Measurements from ENCODE around the gene NUP50. TPM values are rescaled to one million over a fixed set of nuclear protein-coding genes. Genes with fewer than 3 reads are reported as not detected.

The NUP50 gene
- total and polyA plus RNA-seq, 2 donors (not counting 1 experiment from before 2014, with no cell fraction given), result 17.4 to 29.2 TPM

DNA sequence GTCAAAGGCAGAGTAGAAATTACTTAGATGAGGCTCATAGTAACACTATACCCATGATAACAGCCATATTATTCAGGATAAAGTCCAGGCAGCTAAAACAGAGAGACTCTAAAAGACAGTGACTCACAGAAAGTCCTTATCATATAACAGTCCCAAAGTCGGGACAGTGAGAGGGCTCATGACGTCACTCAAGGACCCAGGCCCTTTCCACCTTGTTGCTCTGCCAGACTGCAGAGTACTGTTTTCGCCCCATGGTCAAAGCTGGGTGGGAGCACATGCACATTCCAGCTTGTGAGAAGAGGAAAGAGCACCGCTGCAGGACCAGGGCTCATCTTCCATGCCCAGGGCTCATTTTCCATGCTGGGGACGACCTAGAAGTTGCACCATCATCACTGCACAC is 29.4 kb upstream of the NUP50 start:
- no peak for DNase-seq (ENCODE audit: low read depth in 2 of 2)

GRCh38 chr22:45136594-45136993 is 27.1 kb upstream of the NUP50 start:
- Histone ChIP-seq H3K27me3 (ENCODE audit: control insufficient read depth, insufficient read depth, low read length) (no peaks in the 10 kb centered on the region), H3K36me3 (ENCODE audit: control insufficient read depth, insufficient read depth, low read length) (peaks cover 6% of the 10 kb centered on the region), H3K9me3 (ENCODE audit: control insufficient read depth, insufficient read depth, low read depth, low read length) (no peaks in the 10 kb centered on the region), H4K20me1 (ENCODE audit: control insufficient read depth, extremely low read depth, insufficient read depth, low read length) (no peaks in the 10 kb centered on the region), H3K79me2 (ENCODE audit: control insufficient read depth, insufficient read depth, low read length) (no peaks in the 10 kb centered on the region), H3K4me3 (replicated peaks in 1 of 4; ENCODE audit: control extremely low read depth in 1 of 4, insufficient read depth in 1 of 4, low read depth in 3 of 4, low read length in 4 of 4) (no peak overlapping the region), H3K9ac (ENCODE audit: insufficient read depth, low read length) (no peak overlapping the region), H3K4me1 (ENCODE audit: control insufficient read depth, extremely low read depth, insufficient read depth, low read length) (no peaks in the 10 kb centered on the region), H2AFZ (ENCODE audit: low read length) (no peak overlapping the region), H3K27ac (ENCODE audit: insufficient read depth, low read length) (no peak overlapping the region), H3K4me2 (ENCODE audit: extremely low read depth, insufficient read depth, low read length) (no peak overlapping the region)
- DNase-seq (ENCODE audit: low read depth in 2 of 2), result no peak
- TF ChIP-seq CTCF (conservative IDR thresholded peaks at IDR 0.05 in 1 of 2, IDR thresholded peaks at IDR 0.05 in 1 of 2; ENCODE audit: low read depth in 1 of 2, low read length in 2 of 2) (no peak), EZH2 (IDR thresholded peaks at IDR 0.05; ENCODE audit: low read length, missing control alignments) (no peak)

More for the DNA sequence above, 29.4 kb upstream of the NUP50 start:
- H3K79me2 ChIP-seq (ENCODE audit: control insufficient read depth, insufficient read depth, low read length), result no peaks in the 10 kb centered on the region
- H4K20me1 ChIP-seq (ENCODE audit: control insufficient read depth, extremely low read depth, insufficient read depth, low read length), result no peaks in the 10 kb centered on the region
- no peak overlapping the region for H3K9ac ChIP-seq (ENCODE audit: insufficient read depth, low read length)
- H3K9me3 ChIP-seq (ENCODE audit: control insufficient read depth, insufficient read depth, low read depth, low read length), result no peaks in the 10 kb centered on the region
- no peak overlapping the region for H3K4me2 ChIP-seq (ENCODE audit: extremely low read depth, insufficient read depth, low read length)
- TF ChIP-seq CTCF (conservative IDR thresholded peaks at IDR 0.05 in 1 of 2, IDR thresholded peaks at IDR 0.05 in 1 of 2; ENCODE audit: low read depth in 1 of 2, low read length in 2 of 2) (no peak), EZH2 (IDR thresholded peaks at IDR 0.05; ENCODE audit: low read length, missing control alignments) (no peak)
- H2AFZ ChIP-seq (ENCODE audit: low read length), result no peak overlapping the region
- H3K27me3 ChIP-seq (ENCODE audit: control insufficient read depth, insufficient read depth, low read length), result no peaks in the 10 kb centered on the region
- no peak overlapping the region for H3K27ac ChIP-seq (ENCODE audit: insufficient read depth, low read length)
- H3K4me3 ChIP-seq (replicated peaks in 1 of 4; ENCODE audit: control extremely low read depth in 1 of 4, insufficient read depth in 1 of 4, low read depth in 3 of 4, low read length in 4 of 4), result no peak overlapping the region
- H3K4me1 ChIP-seq (ENCODE audit: control insufficient read depth, extremely low read depth, insufficient read depth, low read length), result no peaks in the 10 kb centered on the region
- peaks cover 6% of the 10 kb centered on the region for H3K36me3 ChIP-seq (ENCODE audit: control insufficient read depth, insufficient read depth, low read length)

- Histone ChIP-seq H3K9ac (ENCODE audit: insufficient read depth, low read length) (no peak overlapping the region), H3K9me3 (ENCODE audit: control insufficient read depth, insufficient read depth, low read depth, low read length) (no peaks in the 10 kb centered on the region), H3K27me3 (ENCODE audit: control insufficient read depth, insufficient read depth, low read length) (no peaks in the 10 kb centered on the region), H3K79me2 (ENCODE audit: control insufficient read depth, insufficient read depth, low read length) (no peaks in the 10 kb centered on the region), H2AFZ (ENCODE audit: low read length) (no peak overlapping the region), H3K4me1 (ENCODE audit: control insufficient read depth, extremely low read depth, insufficient read depth, low read length) (no peaks in the 10 kb centered on the region), H3K27ac (ENCODE audit: insufficient read depth, low read length) (no peak overlapping the region), H3K36me3 (ENCODE audit: control insufficient read depth, insufficient read depth, low read length) (no peaks in the 10 kb centered on the region), H3K4me2 (ENCODE audit: extremely low read depth, insufficient read depth, low read length) (no peak overlapping the region), H4K20me1 (ENCODE audit: control insufficient read depth, extremely low read depth, insufficient read depth, low read length) (no peaks in the 10 kb centered on the region), H3K4me3 (replicated peaks in 1 of 4; ENCODE audit: control extremely low read depth in 1 of 4, insufficient read depth in 1 of 4, low read depth in 3 of 4, low read length in 4 of 4) (no peak overlapping the region)
- no peak for DNase-seq (ENCODE audit: low read depth in 2 of 2)
- no peak for TF ChIP-seq EZH2 (IDR thresholded peaks at IDR 0.05; ENCODE audit: low read length, missing control alignments)
- TF ChIP-seq CTCF (conservative IDR thresholded peaks at IDR 0.05 in 1 of 2, IDR thresholded peaks at IDR 0.05 in 1 of 2; ENCODE audit: low read depth in 1 of 2, low read length in 2 of 2), result no peak
Observed at GRCh38 chr22:45139693-45140092, 24.0 kb upstream of the NUP50 start.

All from fibroblast of lung (primary cell).